Measurements from ENCODE around the gene PRDM2. TPM values are rescaled to one million over a fixed set of nuclear protein-coding genes. Genes with fewer than 3 reads are reported as not detected.

The PRDM2 gene
- total RNA-seq, 3 donors from 2014 or later = 34.7 to 56.1 (median 39.8) TPM

GRCh38 chr1:13775916-13776315 is 75.9 kb downstream of the PRDM2 start:
- Histone ChIP-seq H3K4me3 (no peak overlapping the region), H3K9me3 (no peaks in the 10 kb centered on the region), H3K36me3 (ENCODE audit: low read depth) (no peaks in the 10 kb centered on the region), H3K4me1 (ENCODE audit: low read depth) (no peaks in the 10 kb centered on the region)
- no peak for DNase-seq
- no peak for ATAC-seq
- intact Hi-C loops (cut with DNase I, micrococcal nuclease) = no loop called here
- TF ChIP-seq, protein P1, sequence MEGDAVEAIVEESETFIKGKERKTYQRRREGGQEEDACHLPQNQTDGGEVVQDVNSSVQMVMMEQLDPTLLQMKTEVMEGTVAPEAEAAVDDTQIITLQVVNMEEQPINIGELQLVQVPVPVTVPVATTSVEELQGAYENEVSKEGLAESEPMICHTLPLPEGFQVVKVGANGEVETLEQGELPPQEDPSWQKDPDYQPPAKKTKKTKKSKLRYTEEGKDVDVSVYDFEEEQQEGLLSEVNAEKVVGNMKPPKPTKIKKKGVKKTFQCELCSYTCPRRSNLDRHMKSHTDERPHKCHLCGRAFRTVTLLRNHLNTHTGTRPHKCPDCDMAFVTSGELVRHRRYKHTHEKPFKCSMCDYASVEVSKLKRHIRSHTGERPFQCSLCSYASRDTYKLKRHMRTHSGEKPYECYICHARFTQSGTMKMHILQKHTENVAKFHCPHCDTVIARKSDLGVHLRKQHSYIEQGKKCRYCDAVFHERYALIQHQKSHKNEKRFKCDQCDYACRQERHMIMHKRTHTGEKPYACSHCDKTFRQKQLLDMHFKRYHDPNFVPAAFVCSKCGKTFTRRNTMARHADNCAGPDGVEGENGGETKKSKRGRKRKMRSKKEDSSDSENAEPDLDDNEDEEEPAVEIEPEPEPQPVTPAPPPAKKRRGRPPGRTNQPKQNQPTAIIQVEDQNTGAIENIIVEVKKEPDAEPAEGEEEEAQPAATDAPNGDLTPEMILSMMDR (IDR thresholded peaks at IDR 0.05) = no peak

GRCh38 chr1:13778431-13778830 is 78.4 kb downstream of the PRDM2 start:
- no peak for ATAC-seq
- intact Hi-C loops (cut with DNase I, micrococcal nuclease) = no loop called here
- DNase-seq = no peak

GRCh38 chr1:13779930-13780329 is 79.9 kb downstream of the PRDM2 start:
- intact Hi-C loops (cut with DNase I, micrococcal nuclease) = no loop called here
- H3K4me1 ChIP-seq (ENCODE audit: low read depth) = no peaks in the 10 kb centered on the region
- TF ChIP-seq, protein P1 (IDR thresholded peaks at IDR 0.05) = no peak
- no peaks in the 10 kb centered on the region for H3K36me3 ChIP-seq (ENCODE audit: low read depth)
- DNase-seq (no peak), ATAC-seq (no peak)
- no peak overlapping the region for H3K4me3 ChIP-seq
- no peaks in the 10 kb centered on the region for H3K9me3 ChIP-seq

More at GRCh38 chr1:13778431-13778830, 78.4 kb downstream of the PRDM2 start:
- TF ChIP-seq, protein P1 (IDR thresholded peaks at IDR 0.05) = no peak
- Histone ChIP-seq H3K4me3 (no peak overlapping the region), H3K9me3 (no peaks in the 10 kb centered on the region), H3K36me3 (ENCODE audit: low read depth) (no peaks in the 10 kb centered on the region), H3K4me1 (ENCODE audit: low read depth) (no peaks in the 10 kb centered on the region)

GRCh38 chr1:13780780-13781179 is 80.8 kb downstream of the PRDM2 start:
- TF ChIP-seq, protein P1 (IDR thresholded peaks at IDR 0.05) = no peak
- no peaks in the 10 kb centered on the region for H3K4me1 ChIP-seq (ENCODE audit: low read depth)
- DNase-seq = no peak
- intact Hi-C loops (cut with DNase I, micrococcal nuclease) = no loop called here
- no peaks in the 10 kb centered on the region for H3K36me3 ChIP-seq (ENCODE audit: low read depth)
- ATAC-seq = no peak
- no peaks in the 10 kb centered on the region for H3K9me3 ChIP-seq
- no peak overlapping the region for H3K4me3 ChIP-seq

DNA sequence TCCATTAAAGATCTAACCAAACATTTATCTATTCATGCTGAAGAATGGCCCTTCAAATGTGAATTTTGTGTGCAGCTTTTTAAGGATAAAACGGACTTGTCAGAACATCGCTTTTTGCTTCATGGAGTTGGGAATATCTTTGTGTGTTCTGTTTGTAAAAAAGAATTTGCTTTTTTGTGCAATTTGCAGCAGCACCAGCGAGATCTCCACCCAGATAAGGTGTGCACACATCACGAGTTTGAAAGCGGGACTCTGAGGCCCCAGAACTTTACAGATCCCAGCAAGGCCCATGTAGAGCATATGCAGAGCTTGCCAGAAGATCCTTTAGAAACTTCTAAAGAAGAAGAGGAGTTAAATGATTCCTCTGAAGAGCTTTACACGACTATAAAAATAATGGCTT is 81.2 kb downstream of the PRDM2 start:
- Histone ChIP-seq H3K4me3 (no peak overlapping the region), H3K9me3 (no peaks in the 10 kb centered on the region), H3K36me3 (ENCODE audit: low read depth) (no peaks in the 10 kb centered on the region), H3K4me1 (ENCODE audit: low read depth) (no peaks in the 10 kb centered on the region)
- no peak for ATAC-seq
- DNase-seq = no peak
- intact Hi-C loops (cut with DNase I, micrococcal nuclease) = no loop called here
- TF ChIP-seq, protein P1 (IDR thresholded peaks at IDR 0.05) = no peak
